Epithelial cell of proximal tubule (primary cell): ENCODE data around the gene PDE4C. TPM values are rescaled to one million over a fixed set of nuclear protein-coding genes. Genes with fewer than 3 reads are reported as not detected.

Experiments used
- DNase-seq: peaks from one replicate; pipeline ENCODE4 v3.0.0-alpha.2; 2011; ENCODE audit warnings: low read depth
- H3K4me3 ChIP-seq: 2 replicates; pipeline ENCODE4 v1.5.1; 2011; ENCODE audit warnings: low read depth, mild to moderate bottlenecking, low read length
- total RNA-seq: library from RNA; depleted of rRNA; stranded (reverse); fragments of >200 nt; gene quantifications from 2 replicates; pipeline ENCODE4 v1.2.3, GENCODE V29; 2015
- TF ChIP-seq, protein P1 (sequence below): conservative IDR thresholded peaks from 2 replicates; pipeline ENCODE4 v1.5.1; 2012; ENCODE audit warnings: low read depth, mild to moderate bottlenecking, low read length

The PDE4C gene
- total RNA-seq, 1 donor from 2014 or later, result 0.63 TPM

DNA sequence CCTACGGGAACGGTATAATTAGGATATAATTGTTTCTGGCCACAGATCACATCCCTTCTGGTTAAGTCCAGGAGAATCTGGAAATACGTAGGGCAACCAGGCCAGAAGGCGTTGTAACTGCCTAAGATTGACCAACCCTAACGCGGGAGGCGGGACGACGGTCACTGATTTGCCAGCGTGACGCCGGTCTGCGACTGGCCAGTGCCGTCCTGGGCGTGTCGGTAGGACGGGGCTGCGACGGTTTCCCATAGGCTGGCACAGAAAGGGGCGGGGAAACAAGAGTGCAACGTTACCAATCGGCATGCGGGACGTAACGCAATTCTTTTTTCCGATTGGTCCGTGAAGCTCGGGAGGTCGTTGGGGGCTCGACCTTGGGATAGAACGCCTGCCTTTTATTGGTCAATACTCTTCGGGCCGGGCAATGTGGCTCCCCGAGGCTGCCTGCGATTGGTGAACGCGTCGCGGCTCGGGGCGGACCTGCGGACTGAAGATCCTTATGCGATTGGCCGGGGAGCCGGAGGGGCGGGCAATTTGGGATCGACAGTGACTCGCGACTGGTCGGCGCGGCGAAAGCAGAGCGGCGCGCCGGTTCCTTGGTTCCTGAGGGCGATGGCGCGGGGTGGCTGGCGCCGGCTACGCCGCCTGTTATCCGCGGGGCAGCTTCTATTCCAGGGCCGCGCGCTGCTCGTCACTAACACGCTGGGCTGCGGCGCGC, 33.4 kb downstream of the PDE4C start, which contains the start of gene MPV17L2:
TSS of gene MPV17L2 (plus strand) at position 546 of the 715 bp plus-strand sequence. CDS start at position 610, 64 bp downstream.
- H3K4me3 ChIP-seq, result peak within 1 kb of the TSS; percentile 94
- TF ChIP-seq, protein P1, sequence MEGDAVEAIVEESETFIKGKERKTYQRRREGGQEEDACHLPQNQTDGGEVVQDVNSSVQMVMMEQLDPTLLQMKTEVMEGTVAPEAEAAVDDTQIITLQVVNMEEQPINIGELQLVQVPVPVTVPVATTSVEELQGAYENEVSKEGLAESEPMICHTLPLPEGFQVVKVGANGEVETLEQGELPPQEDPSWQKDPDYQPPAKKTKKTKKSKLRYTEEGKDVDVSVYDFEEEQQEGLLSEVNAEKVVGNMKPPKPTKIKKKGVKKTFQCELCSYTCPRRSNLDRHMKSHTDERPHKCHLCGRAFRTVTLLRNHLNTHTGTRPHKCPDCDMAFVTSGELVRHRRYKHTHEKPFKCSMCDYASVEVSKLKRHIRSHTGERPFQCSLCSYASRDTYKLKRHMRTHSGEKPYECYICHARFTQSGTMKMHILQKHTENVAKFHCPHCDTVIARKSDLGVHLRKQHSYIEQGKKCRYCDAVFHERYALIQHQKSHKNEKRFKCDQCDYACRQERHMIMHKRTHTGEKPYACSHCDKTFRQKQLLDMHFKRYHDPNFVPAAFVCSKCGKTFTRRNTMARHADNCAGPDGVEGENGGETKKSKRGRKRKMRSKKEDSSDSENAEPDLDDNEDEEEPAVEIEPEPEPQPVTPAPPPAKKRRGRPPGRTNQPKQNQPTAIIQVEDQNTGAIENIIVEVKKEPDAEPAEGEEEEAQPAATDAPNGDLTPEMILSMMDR, result no peak
- peak; percentile 98 for DNase-seq

DNA sequence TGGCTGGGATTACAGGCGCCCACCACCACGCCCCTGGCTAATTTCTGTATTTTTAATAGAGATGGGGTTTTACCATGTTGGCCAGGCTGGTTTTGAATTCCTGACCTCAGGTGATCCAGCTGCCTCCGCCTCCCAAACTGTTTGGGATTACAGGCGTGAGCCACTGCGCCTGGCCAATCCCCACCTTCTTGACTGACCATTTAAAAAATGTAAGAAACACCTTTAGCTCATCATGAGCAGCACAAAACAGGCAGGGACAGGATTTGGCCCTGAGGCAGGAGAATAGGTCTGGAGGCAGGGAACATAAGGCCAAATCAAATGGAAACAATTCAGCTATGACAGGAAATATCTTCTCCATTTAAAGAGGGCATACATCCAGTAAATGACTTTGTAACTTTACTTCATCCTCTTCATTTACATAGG, 34.6 kb downstream of the PDE4C start:
- TF ChIP-seq, protein P1, result no peak
- DNase-seq, result no peak
- H3K4me3 ChIP-seq, result peak overlapping the region; percentile 63

DNA sequence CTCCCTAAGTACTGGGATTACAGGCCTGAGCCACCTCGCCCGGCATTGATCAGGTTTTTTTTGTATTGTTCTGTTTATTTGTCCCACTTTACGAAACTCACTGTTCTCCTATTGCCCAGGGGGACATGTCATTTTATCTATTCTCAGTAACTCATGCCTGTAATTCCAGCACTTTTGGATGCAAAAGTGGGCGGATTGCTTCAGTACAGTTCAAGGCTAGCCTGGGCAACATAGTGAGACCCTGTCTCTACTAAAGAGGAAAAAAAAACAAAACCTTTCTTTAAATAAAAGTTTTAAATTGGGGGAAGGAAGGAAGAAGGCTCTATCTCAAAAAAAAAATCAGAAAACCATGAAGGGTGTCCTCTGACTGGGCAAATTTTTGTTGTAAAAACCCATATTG, 36.0 kb downstream of the PDE4C start:
- no peak for DNase-seq
- TF ChIP-seq, protein P1, result no peak
- H3K4me3 ChIP-seq, result no peak overlapping the region

DNA sequence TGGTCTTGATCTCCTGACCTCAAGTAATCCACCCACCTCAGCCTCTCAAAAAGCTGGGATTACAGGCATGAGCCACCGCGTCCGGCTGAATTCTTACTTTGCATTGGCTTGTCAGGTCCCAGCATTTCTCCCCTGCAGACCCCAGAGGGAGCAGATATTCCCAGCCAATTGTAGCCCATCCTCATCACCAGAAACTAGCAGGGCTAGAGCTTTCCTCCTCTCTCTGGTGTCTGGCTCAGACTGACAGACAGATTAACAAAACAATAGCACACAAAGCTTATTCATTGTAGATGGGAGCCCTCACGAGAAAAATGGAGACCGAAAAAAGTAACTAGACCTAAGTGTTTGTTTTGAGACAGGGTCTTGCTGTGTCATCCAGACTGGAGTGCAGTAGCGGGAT, 40.7 kb downstream of the PDE4C start:
- TF ChIP-seq, protein P1, result no peak
- no peak for DNase-seq
- no peak overlapping the region for H3K4me3 ChIP-seq

DNA sequence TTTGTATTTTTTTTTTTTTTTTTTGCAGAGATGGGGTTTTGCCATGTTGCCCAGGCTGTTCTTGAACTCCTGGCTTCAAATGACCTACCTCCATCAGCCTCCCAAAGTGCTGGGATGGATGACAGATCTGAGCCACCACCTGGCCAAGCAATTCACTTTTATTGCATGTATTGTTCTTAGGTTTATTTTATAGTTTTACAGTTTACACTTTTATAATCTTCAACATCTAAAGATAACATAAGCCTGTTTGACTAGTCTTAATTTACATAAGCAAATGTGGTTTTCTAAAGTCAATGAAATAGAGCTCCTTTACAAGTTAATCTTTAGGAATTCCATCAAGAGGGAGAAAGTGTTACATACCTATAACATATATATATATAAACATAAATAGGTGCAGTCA, 42.7 kb downstream of the PDE4C start:
- no peak for DNase-seq
- TF ChIP-seq, protein P1, result no peak
- no peak overlapping the region for H3K4me3 ChIP-seq

DNA sequence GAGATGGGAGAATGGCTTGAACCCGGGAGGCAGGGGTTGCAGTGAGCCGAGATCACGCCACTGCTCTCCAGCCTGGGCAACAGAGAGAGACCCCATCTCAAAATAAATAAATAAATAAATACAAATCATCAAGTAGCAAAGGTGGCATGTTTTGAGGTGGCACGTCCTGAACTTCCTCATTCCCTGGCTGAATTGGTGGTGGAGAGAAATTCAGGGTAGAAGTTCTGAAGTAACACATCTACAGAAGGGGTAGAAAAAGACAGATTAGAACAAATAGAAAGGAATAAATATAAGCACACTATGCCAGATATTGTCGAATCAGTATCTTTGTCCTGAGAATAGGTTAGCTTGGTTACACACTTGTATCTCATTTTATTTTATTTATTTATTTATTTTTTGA, 46.3 kb downstream of the PDE4C start:
- TF ChIP-seq, protein P1, result no peak
- H3K4me3 ChIP-seq, result no peak overlapping the region
- DNase-seq, result no peak
